ENCODE results near the gene IFITM10.

IFITM10 gene

DNA sequence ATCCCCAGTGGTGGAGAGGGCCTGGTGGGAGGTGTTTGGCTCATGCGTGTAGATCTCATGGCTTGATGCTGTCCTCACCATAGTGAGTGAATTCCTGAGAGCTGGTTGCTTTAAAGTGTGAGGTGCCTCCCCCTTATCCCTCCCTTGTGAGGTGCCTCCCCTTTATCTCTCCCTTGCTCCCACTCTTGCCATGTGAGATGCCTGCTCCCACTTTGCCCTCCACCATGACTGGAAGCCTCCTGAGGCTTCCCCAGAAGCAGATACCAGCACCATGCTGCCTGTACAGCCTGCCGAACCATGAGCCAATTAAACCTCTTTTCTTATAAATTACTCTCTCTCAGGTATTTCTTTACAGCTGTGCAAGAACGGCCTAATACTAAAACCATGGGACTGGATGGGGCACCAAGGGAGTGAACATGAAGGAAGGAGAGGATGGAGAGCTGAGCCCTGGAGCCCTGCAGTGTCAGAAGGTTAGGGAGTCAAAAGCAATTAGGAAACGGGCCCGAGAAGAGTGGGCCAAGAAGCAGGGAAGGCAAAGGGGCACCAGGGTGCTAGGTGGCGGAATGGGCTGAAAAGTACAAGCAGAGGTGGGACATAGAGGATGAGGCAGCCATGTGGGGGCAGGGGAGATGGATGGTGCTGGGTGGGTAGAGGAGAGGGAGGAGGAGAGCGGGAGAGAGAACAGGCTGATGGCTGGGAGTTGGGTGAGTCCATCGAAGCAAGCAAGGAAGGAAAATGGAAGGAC, 9.4 kb downstream of the IFITM10 start:
- DNase-seq (ENCODE audit: low read depth in 2 of 2), result no peak

DNA sequence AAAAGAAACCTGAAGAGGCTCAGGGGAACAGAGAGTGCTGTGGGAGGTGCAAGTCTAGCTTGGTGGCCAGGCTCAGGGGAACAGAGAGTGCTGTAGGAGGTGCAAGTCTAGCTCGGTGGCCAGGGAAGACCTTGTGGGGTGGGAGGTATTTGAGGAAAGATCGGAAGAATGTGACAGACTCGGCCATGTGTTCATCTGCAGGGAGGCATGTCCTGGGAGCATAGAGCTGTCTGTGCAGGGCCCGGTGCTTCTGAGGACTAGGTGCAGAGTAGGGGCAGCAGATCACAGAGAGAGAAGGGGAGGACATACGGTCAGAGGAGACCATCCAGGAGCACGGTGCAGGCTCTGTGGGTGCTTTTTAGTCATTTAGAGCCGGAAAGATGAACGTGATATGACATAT, 10.8 kb downstream of the IFITM10 start:
- no peak for DNase-seq (ENCODE audit: low read depth in 2 of 2)

DNA sequence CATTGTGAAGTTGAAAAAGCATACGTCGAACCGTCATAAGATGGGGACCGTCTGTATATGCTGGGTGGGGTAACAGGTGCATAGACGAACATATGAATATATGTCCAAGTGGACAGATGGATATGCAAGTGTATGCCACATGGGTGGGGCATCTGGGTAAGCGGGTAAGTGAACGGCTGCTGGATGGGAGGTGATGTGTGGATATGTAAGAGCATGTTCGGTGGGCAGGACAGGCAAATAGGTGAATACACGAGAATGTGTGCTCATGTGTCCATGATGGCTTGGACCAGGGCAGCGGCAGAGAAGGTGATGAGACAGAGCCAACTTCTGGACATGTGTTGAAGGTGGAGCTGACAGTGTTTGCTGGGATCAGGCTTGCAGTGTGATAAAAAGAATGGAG, 12.0 kb downstream of the IFITM10 start:
- no peak for DNase-seq (ENCODE audit: low read depth in 2 of 2)

DNA sequence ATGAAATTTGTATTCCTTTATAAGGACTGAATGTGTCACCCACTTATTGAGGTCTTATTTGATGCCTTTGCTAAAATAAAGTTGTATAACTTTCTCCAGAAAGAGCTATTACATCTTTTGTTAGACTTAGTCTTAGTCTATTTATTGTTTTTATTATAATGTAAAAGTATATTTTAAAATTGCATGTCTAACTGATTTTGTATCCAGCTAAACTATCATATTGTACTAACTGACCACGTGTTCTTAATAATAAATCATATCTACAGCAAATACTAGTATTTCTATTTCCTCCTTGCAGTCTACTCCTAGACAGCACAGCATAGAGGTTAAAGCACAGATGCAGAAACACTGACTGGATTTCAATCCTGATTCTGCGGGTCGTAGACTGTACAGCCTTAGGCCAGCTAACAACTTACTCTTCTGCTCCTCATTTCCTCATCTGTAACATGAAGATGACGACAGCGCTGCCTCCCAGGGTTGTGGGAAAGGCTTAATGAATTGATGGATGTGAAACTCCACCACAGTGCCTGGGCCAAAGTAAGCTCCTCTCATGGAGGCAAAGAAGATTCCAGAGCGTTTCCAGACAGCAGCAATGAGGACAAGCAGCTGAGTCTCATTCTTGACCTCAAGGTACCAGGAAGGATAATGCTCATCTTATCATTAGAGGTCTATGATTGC, 13.2 kb downstream of the IFITM10 start:
- no peak for DNase-seq (ENCODE audit: low read depth in 2 of 2)

DNA sequence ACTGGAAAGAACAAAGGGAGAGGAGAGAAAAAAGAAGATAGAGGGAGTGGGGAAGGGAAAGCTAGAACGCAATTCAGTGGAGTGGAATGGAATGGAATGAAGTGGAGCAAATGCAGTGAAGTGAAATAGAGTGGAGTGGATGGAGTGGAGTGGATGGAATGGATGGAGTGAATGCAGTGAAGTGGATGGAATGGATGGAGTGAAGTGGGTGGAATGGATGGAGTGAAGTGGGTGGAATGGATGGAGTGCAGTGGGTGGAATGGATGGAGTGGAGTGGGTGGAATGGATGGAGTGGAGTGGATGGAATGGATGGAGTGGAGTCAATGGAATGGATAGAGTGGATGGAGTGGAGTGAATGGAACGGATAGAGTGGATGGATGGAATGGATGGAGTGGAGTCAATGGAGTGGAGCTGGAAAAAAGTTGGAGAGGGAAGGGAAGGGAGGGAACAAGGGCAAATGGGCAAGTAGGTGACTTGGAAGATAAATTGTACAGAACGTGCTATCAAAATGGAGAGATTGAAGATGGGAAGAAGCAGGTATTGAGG, 13.9 kb downstream of the IFITM10 start:
- no peak for DNase-seq (ENCODE audit: low read depth in 2 of 2)

DNA sequence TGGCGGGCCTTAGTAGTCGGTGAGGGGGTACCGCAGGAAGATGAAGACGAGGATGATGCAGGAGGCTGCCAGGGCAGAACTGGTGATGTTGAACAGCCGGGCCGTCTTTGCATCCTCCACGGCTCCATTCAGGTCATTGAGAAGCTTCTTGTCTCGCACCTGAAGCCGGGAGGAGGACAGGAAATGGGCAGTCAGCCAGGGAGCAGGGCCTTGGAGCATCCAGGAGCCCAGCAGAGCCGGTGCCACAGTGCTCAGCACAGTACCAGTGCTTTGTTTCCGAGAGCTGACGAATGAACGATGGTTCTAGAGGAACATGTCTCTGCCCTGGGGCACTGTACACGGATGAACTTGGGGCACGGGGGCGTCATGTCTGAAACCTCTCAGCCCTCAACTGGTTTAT, 15.1 kb downstream of the IFITM10 start:
- no peak for DNase-seq (ENCODE audit: low read depth in 2 of 2)

DNA sequence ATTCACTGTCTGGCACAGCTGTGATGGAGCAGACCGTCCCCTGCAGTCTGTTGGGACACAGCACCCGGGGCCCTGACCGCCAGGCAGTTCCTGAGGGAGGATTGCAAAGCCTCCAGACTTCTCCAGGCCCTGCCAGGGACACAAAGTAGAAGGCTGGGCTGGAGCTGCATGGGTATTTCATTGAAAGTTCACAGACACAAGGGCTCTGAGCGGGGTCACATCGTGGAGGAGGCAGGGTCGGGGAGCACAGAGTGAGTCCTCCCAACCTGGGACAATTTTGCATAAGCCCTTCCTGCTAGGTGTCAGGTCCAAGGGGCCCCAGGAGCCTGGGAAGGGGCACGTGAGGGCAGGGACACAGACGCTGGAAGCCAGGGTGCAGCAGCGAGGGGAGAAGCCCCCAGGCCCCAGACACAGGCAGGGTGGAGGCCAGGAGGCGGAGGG, 15.7 kb downstream of the IFITM10 start:
- DNase-seq (ENCODE audit: low read depth in 2 of 2), result no peak

DNA sequence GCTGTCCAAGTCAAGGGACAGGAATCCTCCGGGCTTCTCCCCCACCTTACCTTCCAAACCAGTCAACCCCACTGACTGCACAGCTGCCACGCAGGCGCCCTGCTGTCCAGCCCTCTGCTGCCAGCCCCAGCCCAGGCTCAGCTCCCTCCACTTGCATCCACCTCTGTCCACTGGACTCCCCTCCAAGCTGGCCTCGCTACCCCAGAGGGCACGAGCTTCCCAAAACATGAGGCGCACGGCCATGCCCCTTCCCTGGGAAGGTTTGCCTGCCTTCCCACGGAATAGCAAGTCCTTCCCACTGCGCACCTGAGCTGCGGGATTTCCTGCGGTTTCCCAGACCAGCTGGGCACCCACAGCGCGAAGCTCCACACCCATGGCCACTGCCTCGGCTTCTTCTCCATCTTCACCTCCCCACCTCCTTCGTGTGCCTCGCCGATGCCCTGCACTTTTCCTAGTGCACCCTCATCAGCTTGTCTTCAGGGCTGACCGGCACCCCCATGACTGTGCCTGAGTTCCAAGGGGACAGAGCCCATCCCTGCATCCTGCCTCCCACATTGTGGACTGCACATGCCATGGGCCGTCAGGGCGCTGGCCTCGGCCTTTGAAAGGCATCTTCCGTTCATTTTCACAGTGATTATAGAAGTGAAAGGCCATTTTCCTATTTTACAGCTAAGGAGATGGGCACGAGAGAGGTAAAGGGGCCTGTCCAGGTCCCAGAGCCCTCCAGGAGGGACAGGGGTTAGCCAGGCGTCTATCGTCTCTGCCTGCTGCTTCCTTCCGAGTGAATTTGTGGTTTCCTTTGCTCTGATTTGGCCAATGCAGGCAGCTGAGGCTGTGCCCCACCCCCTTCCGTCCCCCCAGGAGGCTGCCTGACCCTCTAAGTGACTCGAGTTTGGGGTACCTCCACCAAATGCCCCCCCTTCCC, 16.4 kb downstream of the IFITM10 start:
- DNase-seq (ENCODE audit: low read depth in 2 of 2), result no peak

DNA sequence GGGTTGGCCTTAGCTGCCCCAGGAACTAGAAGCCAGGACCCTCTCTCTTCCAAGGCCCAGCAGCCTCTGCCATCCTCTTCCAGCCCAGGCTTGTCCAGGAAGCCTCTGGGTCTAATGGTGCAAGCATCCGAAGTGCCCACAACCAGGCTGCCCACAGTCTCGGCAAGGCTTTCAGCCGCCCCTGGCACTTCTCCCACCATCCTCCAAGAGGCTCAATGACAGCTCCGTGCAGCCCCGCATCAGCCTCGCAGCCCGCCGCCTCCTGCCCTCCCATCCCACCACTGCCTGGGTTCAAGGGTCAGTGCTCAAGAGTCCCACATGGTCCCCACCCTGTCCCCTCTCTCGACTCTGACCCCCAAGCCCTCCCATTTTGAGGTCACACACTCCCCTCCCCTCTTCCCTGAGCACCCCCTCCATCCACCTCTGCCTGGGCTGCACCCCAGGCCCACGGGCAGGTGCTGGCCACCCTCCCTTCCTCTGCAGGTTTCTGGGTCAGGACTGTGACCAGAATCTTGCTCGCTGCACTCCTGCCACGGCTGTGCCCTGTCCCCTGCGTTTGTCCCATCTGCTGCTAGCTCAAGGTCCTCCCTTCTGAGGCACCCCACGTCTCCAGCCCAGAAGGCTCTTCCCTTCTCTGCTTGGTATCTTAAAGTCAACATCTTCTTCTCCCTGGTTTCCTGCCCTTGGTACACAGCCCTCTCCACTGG, 17.2 kb downstream of the IFITM10 start:
- no peak for DNase-seq (ENCODE audit: low read depth in 2 of 2)

DNA sequence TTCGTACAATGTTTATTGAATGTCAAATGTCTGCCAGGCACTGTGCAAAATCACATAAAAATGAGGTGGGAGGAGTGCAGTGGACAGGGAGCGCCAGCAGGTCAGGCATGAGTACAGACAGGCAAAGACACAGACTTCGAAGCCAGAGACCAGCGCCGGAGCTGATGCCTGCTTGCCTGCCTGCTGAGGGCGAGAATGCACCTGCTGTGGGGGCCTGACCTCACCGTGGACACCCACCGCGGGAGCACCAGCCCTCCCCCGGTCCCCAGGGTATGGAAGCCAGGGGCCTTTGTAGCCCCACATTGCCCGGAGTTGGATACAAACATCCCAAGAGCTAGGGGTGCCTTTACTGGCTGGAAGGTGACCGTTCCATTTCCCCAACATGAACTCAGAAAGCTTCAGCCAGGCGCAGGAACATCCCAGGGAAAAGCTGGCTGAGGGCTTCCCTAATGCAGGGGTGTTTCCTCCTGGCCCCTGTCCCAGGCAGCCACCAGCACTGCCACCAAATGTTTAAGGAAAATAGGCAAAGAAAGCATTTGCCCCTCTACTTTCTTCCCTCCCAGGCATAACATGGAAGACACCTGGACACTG, 17.9 kb downstream of the IFITM10 start:
- DNase-seq (ENCODE audit: low read depth in 2 of 2), result no peak

DNA sequence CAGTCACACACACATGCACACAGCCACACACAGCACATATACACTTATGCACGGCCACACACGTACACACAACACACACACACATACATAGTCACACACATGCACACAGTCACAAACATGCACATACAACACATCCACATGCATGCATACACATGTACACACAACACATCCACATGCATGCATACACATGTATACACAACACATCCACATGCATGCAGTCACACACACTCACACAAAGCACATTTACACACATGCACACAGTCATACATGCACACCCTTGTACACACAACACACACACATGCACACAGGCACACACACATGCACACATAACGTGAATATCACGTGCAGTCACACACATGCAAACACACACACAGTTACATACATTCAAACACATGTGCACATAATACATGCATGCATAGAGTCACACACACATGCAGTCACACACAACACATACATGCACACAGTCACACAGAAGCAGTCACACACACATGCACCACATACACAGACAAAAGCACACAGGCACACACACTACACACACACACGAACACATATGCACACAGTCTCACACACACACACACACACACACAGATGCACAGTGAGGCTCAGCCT, 18.8 kb downstream of the IFITM10 start:
- no peak for DNase-seq (ENCODE audit: low read depth in 2 of 2)

DNA sequence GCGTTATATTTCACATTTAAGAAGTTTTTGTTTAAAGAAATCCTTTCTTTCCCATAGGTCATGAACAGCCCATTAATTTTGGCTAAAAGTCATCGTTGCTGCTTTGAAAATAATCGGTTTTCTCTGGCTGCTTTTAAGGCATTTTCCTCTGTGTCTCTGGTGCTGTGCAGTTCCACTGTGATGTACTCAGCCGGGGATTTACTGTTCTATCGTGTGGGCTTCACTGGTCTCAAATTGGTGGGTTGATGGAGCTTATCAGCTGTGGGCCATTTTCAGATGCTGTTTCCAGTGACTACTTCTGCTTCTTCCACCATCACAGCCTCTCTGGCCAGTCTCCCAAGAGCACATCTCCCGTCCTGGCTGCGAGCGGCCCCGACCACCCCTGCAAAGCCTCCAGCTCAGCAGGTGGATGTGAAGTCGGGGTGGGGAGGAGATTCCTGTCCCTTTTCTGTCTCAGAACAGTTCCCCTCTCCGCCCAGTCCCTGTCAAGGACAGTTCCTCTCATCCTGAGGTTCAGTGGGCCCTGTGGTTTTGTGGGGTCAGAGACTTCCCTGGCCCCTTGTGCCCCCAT, 20.3 kb downstream of the IFITM10 start:
- DNase-seq (ENCODE audit: low read depth in 2 of 2), result no peak

DNA sequence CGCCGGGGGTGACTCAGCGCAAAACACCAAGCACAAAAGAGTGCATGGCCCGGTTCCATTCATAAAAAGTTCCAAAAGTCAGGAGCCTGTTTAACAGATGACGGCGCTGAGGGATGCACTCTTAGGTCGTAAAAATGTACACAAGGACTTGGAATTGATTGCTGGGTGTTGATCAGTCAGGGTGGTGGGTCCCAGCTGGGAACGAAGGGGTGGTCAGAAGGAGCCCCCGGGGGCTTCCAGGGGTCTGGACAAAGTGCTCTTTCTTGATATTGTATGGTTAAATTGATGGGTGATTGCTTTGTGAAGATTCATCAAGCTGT, 20.7 kb downstream of the IFITM10 start:
- no peak for DNase-seq (ENCODE audit: low read depth in 2 of 2)

DNA sequence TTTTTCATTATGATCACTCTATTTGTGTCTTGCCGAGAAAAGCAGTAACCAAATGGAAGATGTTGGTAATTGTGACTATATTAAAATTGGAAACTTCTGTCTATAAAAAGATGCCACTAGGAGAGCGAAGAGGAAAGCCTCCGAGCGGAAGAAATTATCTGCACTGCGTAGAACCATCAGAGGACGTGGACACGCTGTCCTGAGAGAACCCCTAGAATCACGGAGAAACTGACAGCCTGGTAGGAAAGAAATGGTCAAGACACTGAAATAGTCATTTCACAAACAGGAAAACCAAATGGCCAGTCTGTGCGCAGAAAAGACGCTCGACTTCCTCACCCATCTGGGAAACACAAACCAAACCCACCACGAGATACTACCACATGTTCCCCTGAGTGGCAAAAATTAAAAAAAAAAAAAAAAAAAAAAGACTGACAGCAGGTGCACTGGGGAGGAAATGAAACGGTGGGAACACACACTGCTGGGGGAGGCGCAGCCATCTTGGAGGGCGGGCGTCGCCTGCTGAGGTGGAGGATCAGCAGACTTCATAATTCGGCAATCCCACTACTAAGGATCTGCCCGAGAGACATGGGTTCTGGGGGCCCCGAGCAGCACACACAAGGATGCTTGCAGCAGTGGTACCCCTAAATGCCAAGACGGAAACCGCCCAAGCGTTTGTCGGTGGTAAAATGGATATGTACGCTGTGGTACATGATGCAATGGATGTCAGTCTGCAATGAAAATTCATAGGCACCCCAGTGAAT, 21.3 kb downstream of the IFITM10 start:
- no peak for DNase-seq (ENCODE audit: low read depth in 2 of 2)

DNA sequence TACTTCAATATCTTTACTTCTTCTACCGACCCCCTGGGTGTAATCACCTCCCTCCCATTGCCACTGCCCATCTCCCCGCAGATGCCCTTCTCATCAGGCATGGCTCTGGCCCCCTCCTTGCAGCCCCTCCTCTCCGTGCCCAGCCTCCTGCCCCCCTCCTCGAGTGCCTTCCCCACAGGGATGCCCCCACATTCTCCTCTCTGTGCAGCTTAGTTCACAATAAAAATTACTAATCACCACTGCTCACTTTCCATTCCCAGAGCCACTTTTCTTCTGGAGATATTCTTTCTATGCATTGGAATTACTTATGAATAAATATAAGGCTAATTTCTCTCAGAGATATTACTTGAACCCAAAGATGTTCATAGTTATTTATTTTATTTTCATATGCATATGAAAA, 22.1 kb downstream of the IFITM10 start:
- no peak for DNase-seq (ENCODE audit: low read depth in 2 of 2)

DNA sequence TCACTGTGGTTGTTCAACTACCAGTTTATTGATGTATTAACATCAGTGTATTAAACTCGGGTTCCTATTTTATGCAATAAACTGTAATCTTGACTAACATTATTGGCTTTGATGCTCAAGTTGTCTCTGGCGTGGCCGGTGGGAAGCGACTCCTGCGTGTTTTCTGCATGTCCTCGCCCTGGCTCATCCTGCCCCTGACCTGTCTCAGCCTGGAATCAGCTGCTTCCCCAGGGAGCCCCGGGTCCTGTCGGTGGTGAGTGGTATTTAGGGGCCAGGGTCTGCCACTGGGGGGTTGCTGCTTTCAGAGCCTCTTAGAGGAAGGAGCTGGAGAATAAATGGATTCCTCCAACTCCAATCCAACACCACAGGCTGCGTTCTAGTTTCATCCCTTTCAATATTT, 22.5 kb downstream of the IFITM10 start:
- DNase-seq (ENCODE audit: low read depth in 2 of 2), result no peak

DNA sequence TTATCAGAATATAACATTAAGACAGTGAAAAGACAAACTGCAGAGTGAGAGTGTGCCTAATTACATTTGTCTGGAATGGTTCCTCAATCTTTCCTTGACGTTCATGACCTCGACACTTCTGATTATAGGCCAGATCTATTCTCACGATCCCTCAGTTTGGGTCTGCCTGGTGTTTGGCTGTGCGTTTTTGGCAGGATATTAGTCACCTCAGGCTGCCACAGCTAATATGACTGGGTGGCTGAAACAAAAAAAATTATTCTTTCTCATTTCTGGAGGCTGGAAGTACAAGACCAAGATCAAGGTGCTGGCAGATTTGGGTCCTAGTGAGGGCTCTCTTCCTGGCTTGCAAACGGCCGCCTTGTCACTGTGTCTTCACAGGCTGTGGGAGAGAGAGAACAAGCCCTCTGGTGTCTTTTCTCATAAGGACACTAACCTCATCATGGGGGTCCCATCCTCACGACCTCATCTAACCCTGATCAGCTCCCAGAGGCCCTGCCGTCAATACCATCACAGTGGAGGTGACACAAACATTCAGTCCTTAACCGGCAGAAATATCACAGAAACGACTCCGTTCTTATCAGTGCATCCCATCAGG, 23.2 kb downstream of the IFITM10 start:
- DNase-seq (ENCODE audit: low read depth in 2 of 2), result no peak

DNA sequence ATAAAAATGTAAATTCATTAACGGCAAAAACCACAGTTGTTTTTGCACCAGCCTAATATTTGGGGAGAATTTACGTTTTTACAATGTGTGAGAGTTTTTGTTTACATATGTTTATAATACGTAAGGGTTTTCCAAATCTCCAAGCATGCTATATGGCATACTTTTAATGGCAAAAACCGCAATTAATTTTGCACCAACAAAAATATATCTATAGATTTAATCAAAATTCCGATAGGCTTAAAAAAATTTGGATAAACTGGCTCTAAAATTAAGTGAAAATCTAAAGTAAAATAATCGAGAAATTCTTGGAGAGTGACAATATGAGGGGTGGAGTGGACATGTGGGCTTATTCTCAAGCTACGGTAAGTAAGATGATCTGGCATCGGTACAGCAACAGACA, 30.6 kb downstream of the IFITM10 start:
- DNase-seq (ENCODE audit: low read depth in 2 of 2), result no peak

DNA sequence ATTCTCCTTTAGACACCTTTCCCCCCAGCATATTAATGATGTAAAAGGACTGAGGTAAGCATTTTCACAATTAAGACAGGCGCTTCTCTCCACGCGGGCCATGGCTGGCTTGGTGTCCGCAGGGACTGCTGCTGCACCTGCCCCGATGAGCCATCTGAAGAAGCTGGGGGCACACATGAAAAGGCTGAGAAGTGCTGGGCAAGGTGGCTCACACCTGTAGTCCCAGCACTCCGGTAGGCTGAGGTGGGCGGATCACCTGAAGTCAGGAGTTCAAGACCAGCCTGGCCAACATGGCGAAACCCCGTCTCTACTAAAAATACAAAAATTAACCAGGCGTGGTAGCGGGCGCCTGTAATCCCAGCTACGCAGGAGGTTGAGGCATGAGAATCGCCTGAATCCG, 32.1 kb downstream of the IFITM10 start:
- no peak for DNase-seq (ENCODE audit: low read depth in 2 of 2)

All from stimulated activated CD8-positive, alpha-beta memory T cell treated with anti-CD3 and anti-CD28 coated beads, Interleukin-2, amount 100 ng/mL, for 1 hour (primary cell).